Astrocyte (in vitro differentiated cells and primary cell): Measurements from ENCODE around the gene DLK1. TPM values are rescaled to one million over a fixed set of nuclear protein-coding genes. Genes with fewer than 3 reads are reported as not detected.

Experiments
- DNase-seq: peaks from one replicate; pipeline ENCODE4 v3.0.0-alpha.2; 2010; ENCODE audit warnings: low read depth
- FAIRE-seq: peaks from 2 replicates; lab custom pipeline; 2011; peaks lifted over from hg19 to GRCh38; lab: Jason Lieb, UNC
- H2AFZ ChIP-seq: 2 replicates; pipeline ENCODE4 v1.6.0; 2012; ENCODE audit warnings: low read depth, low read length, inconsistent platforms
- H3K27ac ChIP-seq: 2 replicates; pipeline ENCODE4 v1.5.1; 2011; ENCODE audit warnings: low read depth, low read length, inconsistent platforms
- H3K27me3 ChIP-seq: 2 replicates; pipeline ENCODE4 v1.6.0; 2011; ENCODE audit warnings: low read length, inconsistent platforms; ENCODE audit not compliant: insufficient read depth
- H3K36me3 ChIP-seq: 2 replicates; pipeline ENCODE4 v1.5.1; 2011; ENCODE audit warnings: low read length, inconsistent platforms; ENCODE audit not compliant: insufficient read depth
- H3K4me1 ChIP-seq: 2 replicates; pipeline ENCODE4 v1.5.1; 2011; ENCODE audit warnings: low read length, inconsistent platforms; ENCODE audit not compliant: insufficient read depth
- H3K4me2 ChIP-seq: 2 replicates; pipeline ENCODE4 v1.6.0; 2012; ENCODE audit warnings: low read length, inconsistent platforms
- H3K4me3 ChIP-seq: 2 replicates; pipeline ENCODE4 v1.5.1; 2011; ENCODE audit warnings: low read depth, mild to moderate bottlenecking, low read length, inconsistent platforms; ENCODE audit not compliant: insufficient read depth
- H3K79me2 ChIP-seq: 2 replicates; pipeline ENCODE4 v1.6.0; 2012; ENCODE audit warnings: mild to moderate bottlenecking, low read length, inconsistent platforms; ENCODE audit not compliant: insufficient read depth
- H3K9ac ChIP-seq: 2 replicates; pipeline ENCODE4 v1.6.0; 2012; ENCODE audit warnings: mild to moderate bottlenecking, low read length, inconsistent platforms
- H3K9me3 ChIP-seq: 2 replicates; pipeline ENCODE4 v1.5.1; 2012; ENCODE audit warnings: low read depth, mild to moderate bottlenecking, low read length, inconsistent platforms; ENCODE audit not compliant: insufficient read depth
- H4K20me1 ChIP-seq: 2 replicates; pipeline ENCODE4 v1.6.0; 2012; ENCODE audit warnings: low read length, inconsistent platforms; ENCODE audit not compliant: insufficient read depth
- H3K27ac Mint-ChIP-seq: one replicate; pipeline ENCODE4 v1.8.0; 2021; ENCODE audit warnings: mild to moderate bottlenecking, mixed read lengths; ENCODE audit not compliant: unreplicated experiment
- H3K27me3 Mint-ChIP-seq: one replicate; pipeline ENCODE4 v1.8.0; 2021; ENCODE audit warnings: low read depth, mixed read lengths; ENCODE audit not compliant: unreplicated experiment
- H3K36me3 Mint-ChIP-seq: one replicate; pipeline ENCODE4 v1.8.0; 2021; ENCODE audit warnings: low read depth, mixed read lengths; ENCODE audit not compliant: unreplicated experiment
- H3K4me1 Mint-ChIP-seq: one replicate; pipeline ENCODE4 v1.8.0; 2021; ENCODE audit warnings: low read depth, mixed read lengths; ENCODE audit not compliant: unreplicated experiment
- H3K4me3 Mint-ChIP-seq: one replicate; pipeline ENCODE4 v1.8.0; 2021; ENCODE audit warnings: mild to moderate bottlenecking, moderate library complexity, mixed read lengths; ENCODE audit not compliant: unreplicated experiment
- H3K9me3 Mint-ChIP-seq: one replicate; pipeline ENCODE4 v1.8.0; 2021; ENCODE audit warnings: mild to moderate bottlenecking, mixed read lengths; ENCODE audit not compliant: unreplicated experiment
- EZH2 ChIP-seq: IDR thresholded peaks from 2 replicates; pipeline ENCODE4 v1.6.1; 2012; ENCODE audit warnings: mild to moderate bottlenecking, low read length, inconsistent platforms; ENCODE audit not compliant: insufficient read depth
- total RNA-seq: library from RNA; stranded (reverse); gene quantifications from 2 replicates; pipeline ENCODE4 v1.2.1, GENCODE V29; 2021
- TF ChIP-seq, protein P1 (sequence below): IDR thresholded peaks from 2 replicates; pipeline ENCODE4 v1.5.1; 2011; ENCODE audit warnings: low read depth, mild to moderate bottlenecking, inconsistent platforms, low read length, moderate library complexity; ENCODE audit not compliant: insufficient read depth

The DLK1 gene
- total RNA-seq, 1 donor from 2014 or later: 2.7 TPM

DNA sequence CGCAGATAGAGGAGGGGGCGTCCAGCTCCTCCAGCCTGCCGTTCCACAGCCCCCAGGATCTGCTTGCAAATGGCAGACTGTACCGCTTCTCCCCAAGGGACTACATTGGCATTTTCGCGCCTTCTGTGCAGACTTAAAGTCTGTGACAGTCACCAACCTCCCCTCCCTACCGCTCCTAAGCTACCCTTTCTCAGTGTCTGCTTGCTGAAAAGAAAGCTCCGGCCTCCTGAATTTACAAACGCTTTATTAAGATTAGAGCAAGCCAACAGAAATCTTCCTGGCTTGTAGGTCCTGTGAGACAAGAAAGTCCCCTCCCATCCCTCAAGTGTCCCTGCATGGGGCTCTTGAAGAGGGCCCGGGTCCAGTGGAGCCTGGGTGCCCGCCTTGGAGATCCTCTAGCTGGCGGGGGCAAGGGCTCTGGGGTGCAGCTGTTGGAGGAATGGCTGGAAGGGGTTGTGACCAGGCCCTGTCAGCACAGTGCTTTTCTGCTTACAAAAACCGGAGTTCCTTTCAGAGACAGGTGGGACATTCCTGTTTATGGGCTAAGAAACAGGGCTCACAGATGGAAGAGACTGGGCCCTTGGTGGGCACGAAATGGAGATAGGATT lies 2.8 kb upstream of the DLK1 start:
- H3K4me1 Mint-ChIP-seq: no peaks in the 10 kb centered on the region
- H3K4me2 ChIP-seq: no peak overlapping the region

DNA sequence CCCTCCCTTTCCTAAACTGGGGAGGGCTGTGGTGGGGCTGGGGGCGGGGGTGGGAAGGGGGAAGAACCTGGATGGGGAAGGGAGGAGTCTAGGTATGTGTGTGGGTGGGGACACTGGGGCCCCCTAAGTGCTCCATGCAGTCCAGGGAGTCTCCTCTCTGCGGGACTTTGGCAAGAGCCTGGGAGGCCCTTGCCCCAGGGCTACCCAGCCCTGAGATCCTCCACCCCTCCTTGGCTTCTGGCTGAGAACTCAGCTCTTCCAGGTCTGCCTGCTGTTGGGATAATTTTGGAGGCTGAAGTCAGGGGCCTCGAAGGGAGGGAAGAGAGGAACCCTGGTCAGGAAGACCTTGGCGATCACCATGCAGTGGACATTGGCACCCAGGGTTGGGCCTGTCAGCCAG lies 2.2 kb upstream of the DLK1 start:
- no peak overlapping the region for H3K27ac ChIP-seq
- Mint-ChIP-seq H3K27me3 (peaks cover 80% of the 10 kb centered on the region), H3K27ac (no peak overlapping the region), H3K9me3 (peaks cover 3% of the 10 kb centered on the region), H3K4me3 (no peak overlapping the region), H3K36me3 (peaks cover 6% of the 10 kb centered on the region), H3K4me1 (no peaks in the 10 kb centered on the region)
- no peak overlapping the region for H3K4me2 ChIP-seq
- H3K27me3 ChIP-seq: peaks cover 66% of the 10 kb centered on the region
- H3K9ac ChIP-seq: no peak overlapping the region
- H2AFZ ChIP-seq: no peak overlapping the region
- H3K4me3 ChIP-seq: no peak overlapping the region
- H3K4me1 ChIP-seq: no peaks in the 10 kb centered on the region
- H3K9me3 ChIP-seq: no peaks in the 10 kb centered on the region
- H3K36me3 ChIP-seq: no peaks in the 10 kb centered on the region
- no peaks in the 10 kb centered on the region for H3K79me2 ChIP-seq
- H4K20me1 ChIP-seq: no peaks in the 10 kb centered on the region
- TF ChIP-seq, protein P1, sequence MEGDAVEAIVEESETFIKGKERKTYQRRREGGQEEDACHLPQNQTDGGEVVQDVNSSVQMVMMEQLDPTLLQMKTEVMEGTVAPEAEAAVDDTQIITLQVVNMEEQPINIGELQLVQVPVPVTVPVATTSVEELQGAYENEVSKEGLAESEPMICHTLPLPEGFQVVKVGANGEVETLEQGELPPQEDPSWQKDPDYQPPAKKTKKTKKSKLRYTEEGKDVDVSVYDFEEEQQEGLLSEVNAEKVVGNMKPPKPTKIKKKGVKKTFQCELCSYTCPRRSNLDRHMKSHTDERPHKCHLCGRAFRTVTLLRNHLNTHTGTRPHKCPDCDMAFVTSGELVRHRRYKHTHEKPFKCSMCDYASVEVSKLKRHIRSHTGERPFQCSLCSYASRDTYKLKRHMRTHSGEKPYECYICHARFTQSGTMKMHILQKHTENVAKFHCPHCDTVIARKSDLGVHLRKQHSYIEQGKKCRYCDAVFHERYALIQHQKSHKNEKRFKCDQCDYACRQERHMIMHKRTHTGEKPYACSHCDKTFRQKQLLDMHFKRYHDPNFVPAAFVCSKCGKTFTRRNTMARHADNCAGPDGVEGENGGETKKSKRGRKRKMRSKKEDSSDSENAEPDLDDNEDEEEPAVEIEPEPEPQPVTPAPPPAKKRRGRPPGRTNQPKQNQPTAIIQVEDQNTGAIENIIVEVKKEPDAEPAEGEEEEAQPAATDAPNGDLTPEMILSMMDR: no peak
- peak; percentile 4 for TF ChIP-seq EZH2
- FAIRE-seq (no peak), DNase-seq (no peak)

More for the DNA sequence above, 2.8 kb upstream of the DLK1 start:
- peak; percentile 20 for TF ChIP-seq EZH2
- TF ChIP-seq, protein P1: no peak
- FAIRE-seq (no peak), DNase-seq (no peak)
- Histone ChIP-seq H3K27me3 (peaks cover 61% of the 10 kb centered on the region), H3K36me3 (no peaks in the 10 kb centered on the region), H3K9ac (no peak overlapping the region), H4K20me1 (no peaks in the 10 kb centered on the region), H3K4me1 (no peaks in the 10 kb centered on the region), H3K79me2 (no peaks in the 10 kb centered on the region), H3K27ac (no peak overlapping the region), H3K4me3 (no peak overlapping the region), H2AFZ (no peak overlapping the region), H3K9me3 (no peaks in the 10 kb centered on the region)
- H3K27ac Mint-ChIP-seq: no peak overlapping the region
- H3K9me3 Mint-ChIP-seq: peaks cover 3% of the 10 kb centered on the region
- no peak overlapping the region for H3K4me3 Mint-ChIP-seq
- H3K27me3 Mint-ChIP-seq: peaks cover 80% of the 10 kb centered on the region
- peaks cover 6% of the 10 kb centered on the region for H3K36me3 Mint-ChIP-seq
